GM13976 (cell line): Measurements from ENCODE around the gene NAA20.

Experiments
- DNase-seq: peaks from one replicate; pipeline ENCODE4 v3.0.0; 2012; ENCODE audit warnings: low spot score
- CTCF ChIP-seq: IDR thresholded peaks from 2 replicates; pipeline ENCODE4 v1.5.1; 2012; ENCODE audit warnings: borderline replicate concordance, mild to moderate bottlenecking; ENCODE audit not compliant: insufficient read depth; ENCODE audit errors: extremely low read depth, missing control alignments, control extremely low read depth
- in situ Hi-C: fragments of 300-500 bp; cut with MboI; formaldehyde crosslinking; loops from one replicate; pipeline ENCODE4 v1.12.0; 2022; ENCODE audit warnings: low sequenced_read_pairs, mixed read lengths, inconsistent platforms; ENCODE audit not compliant: unreplicated experiment

NAA20 gene

DNA sequence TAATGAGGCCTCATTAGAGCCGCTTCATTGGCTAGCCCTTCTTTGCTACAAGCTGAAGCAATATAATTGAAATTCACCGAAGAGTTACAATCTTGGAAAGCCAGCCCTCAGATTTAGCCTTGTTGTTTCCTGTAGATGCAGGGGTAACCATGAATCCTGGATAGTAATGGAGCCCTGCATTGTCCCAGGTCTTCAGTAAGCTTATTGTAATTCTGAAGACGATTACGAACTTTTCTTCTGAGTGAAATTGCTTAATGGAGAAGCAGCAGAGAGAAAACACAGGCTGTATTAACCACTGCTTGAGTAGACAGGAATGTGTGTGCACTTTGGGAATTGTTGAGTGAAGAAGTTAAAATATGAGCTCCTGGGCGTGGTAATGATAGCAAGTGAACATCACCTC is 26.3 kb upstream of the NAA20 start:
- in situ Hi-C loops, result no loop called here
- no peak for TF ChIP-seq CTCF
- no peak for DNase-seq

DNA sequence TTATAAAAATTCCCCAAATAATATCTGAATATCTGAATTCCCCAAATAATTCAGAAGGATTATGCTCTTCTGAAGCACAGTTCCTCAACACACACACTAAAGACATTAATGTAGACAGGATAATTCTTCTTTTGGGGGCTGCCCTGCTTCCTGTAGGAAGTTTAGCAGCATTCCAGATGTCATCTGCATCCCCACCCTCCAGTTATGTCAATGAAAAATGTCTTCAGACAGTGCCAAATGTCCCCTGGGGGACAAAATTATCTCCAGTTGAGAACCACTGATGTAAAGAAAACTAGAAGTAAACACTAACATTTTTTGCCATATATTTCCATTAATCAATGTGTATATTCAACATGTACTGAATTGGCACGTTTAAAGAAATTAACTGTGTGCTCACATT is 25.9 kb upstream of the NAA20 start:
- no peak for DNase-seq
- in situ Hi-C loops, result no loop called here
- no peak for TF ChIP-seq CTCF

DNA sequence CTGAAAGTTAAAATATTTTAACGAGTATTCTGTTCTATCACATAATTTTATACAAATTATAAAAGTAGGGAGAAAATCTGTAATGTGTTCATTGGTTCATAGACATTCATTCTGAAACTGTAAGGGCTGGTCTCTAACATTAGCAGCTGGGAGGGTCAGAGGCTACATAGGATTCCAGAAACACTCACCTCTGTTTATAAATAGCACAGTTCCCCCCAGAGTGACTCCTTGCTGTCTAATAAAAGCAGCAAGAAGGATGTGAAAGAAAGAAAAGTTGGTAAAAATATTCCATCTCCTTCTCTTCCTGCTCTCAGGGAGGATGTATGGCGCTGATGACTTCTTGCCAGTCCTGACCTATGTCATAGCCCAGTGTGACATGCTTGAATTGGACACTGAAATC is 25.3 kb upstream of the NAA20 start:
- no peak for DNase-seq
- no peak for TF ChIP-seq CTCF
- in situ Hi-C loops, result no loop called here

- no peak for DNase-seq
- no peak for TF ChIP-seq CTCF
- in situ Hi-C loops, result no loop called here
Observed at GRCh38 chr20:19992996-19993908, 23.9 kb upstream of the NAA20 start.

DNA sequence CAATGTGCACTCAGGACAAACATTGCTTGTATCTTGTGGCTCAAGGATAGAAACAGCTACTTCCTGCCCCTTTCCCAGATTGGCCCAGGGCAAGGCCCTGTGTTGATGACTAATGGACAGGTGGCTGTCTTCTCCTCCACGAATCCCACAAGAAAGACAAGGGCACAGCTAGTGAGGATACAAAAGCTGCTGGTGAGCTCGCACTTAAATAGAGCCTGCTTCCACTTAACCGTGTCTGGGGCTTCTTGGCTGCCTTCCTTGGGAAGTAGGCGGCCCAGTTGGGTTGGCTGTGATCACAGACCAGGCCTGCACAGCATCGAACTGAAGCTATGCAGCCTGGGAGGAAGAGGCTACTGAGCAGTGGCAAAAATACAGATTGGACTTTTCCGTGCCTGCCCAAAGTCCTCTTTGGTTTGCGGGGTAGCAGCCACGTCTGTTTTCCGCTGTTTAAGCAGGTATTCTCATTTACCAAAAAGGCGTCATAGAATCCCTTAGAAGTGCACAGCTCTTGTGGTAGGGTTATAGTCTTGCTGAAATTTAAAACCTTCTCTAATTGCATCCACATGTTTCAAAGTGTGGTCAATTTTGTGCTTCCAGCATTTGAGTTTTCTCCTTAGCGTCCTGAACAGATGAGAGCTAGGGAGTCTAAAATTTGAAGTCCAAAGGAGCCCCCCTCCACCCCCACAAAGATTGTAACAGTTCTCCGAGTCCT is 23.0 kb upstream of the NAA20 start:
- no peak for DNase-seq
- in situ Hi-C loops, result no loop called here
- TF ChIP-seq CTCF, result no peak

GRCh38 chr20:19995220-19995863 is 21.8 kb upstream of the NAA20 start:
- in situ Hi-C loops, result no loop called here
- peak; percentile 60 for DNase-seq
- peak; percentile 75 for TF ChIP-seq CTCF
